ENCODE data around the gene CSPG4.

DNA sequence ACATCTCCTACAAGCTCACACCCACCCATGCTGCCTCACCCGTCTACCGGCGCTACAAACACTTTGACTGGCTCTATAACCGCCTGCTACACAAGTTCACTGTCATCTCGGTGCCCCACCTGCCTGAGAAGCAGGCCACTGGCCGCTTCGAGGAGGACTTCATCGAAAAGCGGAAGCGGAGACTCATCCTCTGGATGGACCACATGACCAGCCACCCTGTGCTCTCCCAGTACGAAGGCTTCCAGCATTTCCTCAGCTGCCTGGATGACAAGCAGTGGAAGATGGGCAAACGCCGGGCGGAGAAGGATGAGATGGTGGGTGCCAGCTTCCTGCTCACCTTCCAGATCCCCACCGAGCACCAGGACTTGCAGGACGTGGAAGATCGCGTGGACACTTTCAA is 62.8 kb downstream of the CSPG4 start:
- TF ChIP-seq CTCF (IDR thresholded peaks at IDR 0.05; ENCODE audit: low read length): no peak
- TF ChIP-seq EZH2phosphoT487 (IDR thresholded peaks at IDR 0.05; ENCODE audit: low read length): no peak
- TF ChIP-seq EZH2 (optimal IDR thresholded peaks at IDR 0.05; ENCODE audit: low read depth, low read length): no peak

All from MM.1S (cell line).